ENCODE measurements around the gene RAX2.

RAX2 gene

GRCh38 chr19:3722443-3723109, 49.5 kb downstream of the RAX2 start:
- no peak for DNase-seq

- DNase-seq = no peak
Measured at GRCh38 chr19:3721887-3722442, 50.1 kb downstream of the RAX2 start.

- peak; percentile 33 for DNase-seq
Measured at GRCh38 chr19:3721131-3721886, 50.7 kb downstream of the RAX2 start.

- DNase-seq = no peak
Measured at GRCh38 chr19:3720349-3720917, 51.6 kb downstream of the RAX2 start.

GRCh38 chr19:3719868-3720267, 52.2 kb downstream of the RAX2 start:
- no peak for DNase-seq
